Activated T-helper 9 cell treated with anti-CD3 and anti-CD28 coated beads, Interleukin-2, amount 50 U/mL, for 16 hours (primary cell): ENCODE data around the gene ZBTB8B.
"Not testable (repeated sequence)": the region's sequence is repeated elsewhere in the genome, so short reads cannot be mapped to it uniquely, and the experiment has no call there.

ENCODE experiments used
- DNase-seq: peaks from one replicate; pipeline ENCODE4 v3.0.0-alpha.2; 2020; ENCODE audit warnings: low read depth

Gene ZBTB8B

GRCh38 chr1:32470431-32470830 is 5.6 kb downstream of the ZBTB8B start:
- no peak for DNase-seq

GRCh38 chr1:32470991-32471694 is 6.3 kb downstream of the ZBTB8B start:
- DNase-seq, result no peak

- DNase-seq, result no peak
These were observed 7.0 kb downstream of the ZBTB8B start for GRCh38 chr1:32471695-32472362.

GRCh38 chr1:32472966-32473365 is 8.1 kb downstream of the ZBTB8B start:
- not testable (repeated sequence) for DNase-seq

GRCh38 chr1:32474954-32475353 is 10.1 kb downstream of the ZBTB8B start:
- no peak for DNase-seq

GRCh38 chr1:32480003-32480402 is 15.1 kb downstream of the ZBTB8B start:
- DNase-seq, result no peak

GRCh38 chr1:32480761-32481160 is 15.9 kb downstream of the ZBTB8B start:
- DNase-seq, result no peak

- DNase-seq, result not testable (repeated sequence)
These were observed 16.9 kb downstream of the ZBTB8B start for GRCh38 chr1:32481788-32482187.

- DNase-seq, result no peak
These were observed 20.8 kb downstream of the ZBTB8B start for GRCh38 chr1:32485554-32486255.

- no peak for DNase-seq
These were observed 21.7 kb downstream of the ZBTB8B start for GRCh38 chr1:32486463-32487113.

- DNase-seq, result no peak
These were observed 22.3 kb downstream of the ZBTB8B start for GRCh38 chr1:32487182-32487581.

GRCh38 chr1:32489774-32490454 is 25.0 kb downstream of the ZBTB8B start:
- DNase-seq, result no peak

GRCh38 chr1:32491386-32491785 is 26.5 kb downstream of the ZBTB8B start:
- no peak for DNase-seq

GRCh38 chr1:32494196-32494595 is 29.3 kb downstream of the ZBTB8B start:
- no peak for DNase-seq

- no peak for DNase-seq
These were observed 30.0 kb downstream of the ZBTB8B start for GRCh38 chr1:32494711-32495337.

- DNase-seq, result no peak
These were observed 31.3 kb downstream of the ZBTB8B start for GRCh38 chr1:32496127-32496526.

GRCh38 chr1:32498751-32499150 is 33.9 kb downstream of the ZBTB8B start:
- no peak for DNase-seq

- peak; percentile 3 for DNase-seq
These were observed 35.7 kb downstream of the ZBTB8B start for GRCh38 chr1:32500387-32501209.

GRCh38 chr1:32501865-32502264 is 37.0 kb downstream of the ZBTB8B start:
- DNase-seq, result no peak

GRCh38 chr1:32503153-32503552 is 38.3 kb downstream of the ZBTB8B start:
- no peak for DNase-seq

- no peak for DNase-seq
These were observed 42.1 kb downstream of the ZBTB8B start for GRCh38 chr1:32507021-32507420.
